Measurements from ENCODE around the gene FBF1. TPM values are rescaled to one million over a fixed set of nuclear protein-coding genes. Genes with fewer than 3 reads are reported as not detected.

The FBF1 gene
- total RNA-seq, 4 donors from 2014 or later, result 2.5 to 6.4 (median 5.8) TPM

DNA sequence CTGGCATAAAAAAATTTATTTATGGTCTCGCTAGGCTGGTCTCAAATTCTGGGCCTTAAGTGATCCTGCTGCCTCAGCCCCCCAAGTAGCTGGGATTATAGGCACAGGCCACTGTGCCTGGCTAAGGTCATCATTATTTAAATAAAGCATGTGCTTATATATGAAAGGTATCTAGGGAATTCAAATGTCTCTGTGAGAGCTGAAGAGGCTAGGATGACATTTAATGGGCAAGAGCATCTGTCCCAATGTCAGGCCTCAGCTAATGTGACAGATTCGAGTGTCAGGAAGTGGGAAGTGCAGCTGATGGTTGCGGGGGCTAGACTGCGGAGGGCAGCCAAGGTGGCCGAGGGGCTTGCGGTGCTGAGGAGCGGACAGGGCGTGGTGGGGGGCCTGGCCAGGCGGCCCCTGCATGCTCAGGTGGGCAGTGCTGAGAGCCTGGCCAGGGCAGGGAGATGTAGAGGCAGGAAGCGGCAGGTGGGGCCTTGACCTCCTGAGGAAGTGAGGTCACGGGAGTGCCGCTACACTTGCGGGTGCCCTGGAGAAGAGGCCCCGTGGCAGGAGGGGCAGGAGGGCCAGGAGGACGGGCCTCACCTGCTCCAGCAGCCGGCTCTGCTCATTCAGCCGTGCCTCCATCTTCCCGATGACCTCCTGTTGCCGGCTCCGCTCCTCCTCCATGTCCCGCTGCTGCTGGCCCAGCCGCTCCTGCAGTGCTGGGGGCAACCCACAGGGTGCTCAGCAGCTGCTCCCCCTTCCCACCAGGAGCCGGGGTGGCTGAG, 23.5 kb downstream of the FBF1 start:
- H3K27ac ChIP-seq, result no peak overlapping the region
- no peak for TF ChIP-seq POLR2A (IDR thresholded peaks at IDR 0.05)
- TF ChIP-seq, protein P1, sequence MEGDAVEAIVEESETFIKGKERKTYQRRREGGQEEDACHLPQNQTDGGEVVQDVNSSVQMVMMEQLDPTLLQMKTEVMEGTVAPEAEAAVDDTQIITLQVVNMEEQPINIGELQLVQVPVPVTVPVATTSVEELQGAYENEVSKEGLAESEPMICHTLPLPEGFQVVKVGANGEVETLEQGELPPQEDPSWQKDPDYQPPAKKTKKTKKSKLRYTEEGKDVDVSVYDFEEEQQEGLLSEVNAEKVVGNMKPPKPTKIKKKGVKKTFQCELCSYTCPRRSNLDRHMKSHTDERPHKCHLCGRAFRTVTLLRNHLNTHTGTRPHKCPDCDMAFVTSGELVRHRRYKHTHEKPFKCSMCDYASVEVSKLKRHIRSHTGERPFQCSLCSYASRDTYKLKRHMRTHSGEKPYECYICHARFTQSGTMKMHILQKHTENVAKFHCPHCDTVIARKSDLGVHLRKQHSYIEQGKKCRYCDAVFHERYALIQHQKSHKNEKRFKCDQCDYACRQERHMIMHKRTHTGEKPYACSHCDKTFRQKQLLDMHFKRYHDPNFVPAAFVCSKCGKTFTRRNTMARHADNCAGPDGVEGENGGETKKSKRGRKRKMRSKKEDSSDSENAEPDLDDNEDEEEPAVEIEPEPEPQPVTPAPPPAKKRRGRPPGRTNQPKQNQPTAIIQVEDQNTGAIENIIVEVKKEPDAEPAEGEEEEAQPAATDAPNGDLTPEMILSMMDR (IDR thresholded peaks at IDR 0.05 in 4 of 5, conservative IDR thresholded peaks at IDR 0.05 in 1 of 5), result no peak
- H3K27me3 ChIP-seq, result no peaks in the 10 kb centered on the region
- peaks cover 0 to 7% of the 10 kb centered on the region in 2 donors for H3K36me3 ChIP-seq
- intact Hi-C loops (cut with DNase I; ENCODE audit: low total_unique reads), result no loop called here
- H3K9me3 ChIP-seq, result no peaks in the 10 kb centered on the region
- H3K4me3 ChIP-seq, result no peak overlapping the region
- ATAC-seq (no peak), DNase-seq (no peak)
- in situ Hi-C loops (cut with MboI; ENCODE audit: low sequenced_read_pairs in 4 of 4), result no loop called here
- no peaks in the 10 kb centered on the region for H3K4me1 ChIP-seq

DNA sequence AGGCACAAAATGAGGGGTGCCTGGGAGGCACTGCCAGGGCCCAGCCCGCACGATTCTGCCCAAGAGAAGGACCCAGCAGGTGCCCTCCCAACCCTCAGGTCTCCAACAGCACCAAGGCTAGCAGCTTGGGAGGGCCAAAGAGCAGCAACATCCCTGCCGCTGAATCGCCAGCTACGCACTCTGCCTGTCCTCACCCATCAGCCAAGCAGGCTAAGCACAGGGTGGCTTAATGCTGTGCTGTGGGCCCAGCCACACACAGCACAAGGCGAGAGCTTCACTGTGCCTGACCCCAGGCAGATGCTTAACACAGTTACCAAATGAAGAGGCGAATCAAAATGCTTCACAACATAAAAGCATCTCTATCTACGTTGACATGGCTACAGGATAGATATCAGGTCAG, 25.6 kb downstream of the FBF1 start:
- H3K27me3 ChIP-seq, result no peaks in the 10 kb centered on the region
- H3K4me3 ChIP-seq, result no peak overlapping the region
- no peaks in the 10 kb centered on the region for H3K9me3 ChIP-seq
- ATAC-seq (no peak), DNase-seq (no peak)
- no peaks in the 10 kb centered on the region for H3K4me1 ChIP-seq
- intact Hi-C loops (cut with DNase I; ENCODE audit: low total_unique reads), result no loop called here
- in situ Hi-C loops (cut with MboI; ENCODE audit: low sequenced_read_pairs in 4 of 4), result no loop called here
- H3K27ac ChIP-seq, result no peak overlapping the region
- H3K36me3 ChIP-seq, result peaks cover 0 to 7% of the 10 kb centered on the region in 2 donors
- TF ChIP-seq, protein P1 (IDR thresholded peaks at IDR 0.05 in 4 of 5, conservative IDR thresholded peaks at IDR 0.05 in 1 of 5), result no peak

DNA sequence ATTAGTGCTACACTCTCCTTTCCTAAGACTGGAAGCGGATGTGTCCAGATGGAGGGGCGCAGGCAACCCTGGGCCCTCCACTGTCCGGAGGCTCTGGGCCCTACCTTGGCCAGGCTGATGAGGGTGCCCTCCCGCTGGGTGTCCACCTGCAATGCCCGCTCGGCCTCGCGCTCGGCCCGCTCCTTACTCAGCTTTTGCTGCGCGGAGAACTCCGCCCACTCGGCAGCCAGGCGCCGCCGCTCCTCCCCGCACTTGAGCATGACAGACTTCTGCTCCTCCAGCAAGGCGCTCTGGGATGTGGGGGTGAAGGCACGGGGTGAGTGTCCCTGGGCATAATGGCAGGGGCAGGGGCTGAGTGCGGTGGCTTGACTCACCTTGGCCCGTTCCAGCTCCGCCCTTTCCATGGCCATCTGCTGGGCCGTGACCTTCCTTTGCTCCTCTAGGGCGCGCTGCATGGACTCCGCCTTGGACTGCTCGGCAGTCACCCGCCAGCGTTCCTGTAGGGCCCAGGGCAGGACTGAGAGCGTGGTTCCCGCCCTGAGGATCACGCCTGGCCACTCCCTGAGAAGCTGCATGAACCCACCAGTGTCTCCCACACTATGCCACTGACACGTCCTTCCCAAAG, 26.1 kb downstream of the FBF1 start:
- in situ Hi-C loops (cut with MboI; ENCODE audit: low sequenced_read_pairs in 4 of 4), result no loop called here
- Histone ChIP-seq H3K4me3 (no peak overlapping the region), H3K27ac (no peak overlapping the region), H3K27me3 (no peaks in the 10 kb centered on the region), H3K4me1 (no peaks in the 10 kb centered on the region), H3K36me3 (peaks cover 0 to 7% of the 10 kb centered on the region in 2 donors), H3K9me3 (no peaks in the 10 kb centered on the region)
- ATAC-seq (no peak), DNase-seq (no peak)
- intact Hi-C loops (cut with DNase I; ENCODE audit: low total_unique reads), result no loop called here
- TF ChIP-seq, protein P1 (IDR thresholded peaks at IDR 0.05 in 4 of 5, conservative IDR thresholded peaks at IDR 0.05 in 1 of 5), result no peak
- TF ChIP-seq POLR2A (IDR thresholded peaks at IDR 0.05), result no peak

DNA sequence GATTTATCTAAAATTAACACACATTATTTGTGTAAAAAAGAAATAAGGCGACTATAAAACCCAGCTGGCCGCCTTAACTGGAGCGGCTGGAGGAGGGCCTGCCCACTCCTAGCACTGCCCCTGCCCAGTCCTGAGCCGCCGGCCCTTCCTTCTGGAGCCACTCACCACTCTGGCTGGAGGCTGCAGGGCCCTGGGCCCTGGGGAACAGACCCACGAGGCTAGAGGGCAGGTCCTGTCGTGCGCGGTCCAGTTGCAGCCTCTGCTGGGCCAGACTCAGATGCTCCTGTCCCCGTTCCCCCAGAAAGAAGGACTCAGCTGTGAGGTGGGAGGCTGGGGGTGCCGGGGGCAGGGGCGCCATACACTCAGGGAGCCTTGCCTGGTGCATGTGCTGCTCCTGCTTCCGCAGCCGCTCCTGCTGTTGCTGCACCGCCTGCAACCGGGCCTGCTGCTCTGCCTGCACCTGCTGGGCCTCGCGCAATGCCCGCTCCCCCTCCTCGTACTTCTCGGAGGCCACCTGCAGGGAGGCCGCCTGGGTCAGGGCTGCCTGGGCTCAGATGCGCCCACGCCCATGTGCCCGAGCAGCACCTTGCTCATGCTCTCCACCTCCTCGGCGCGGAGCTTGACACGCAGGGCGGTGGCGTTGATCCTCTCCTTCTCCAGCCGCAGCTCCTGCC, 27.2 kb downstream of the FBF1 start:
- no peaks in the 10 kb centered on the region for H3K4me1 ChIP-seq
- in situ Hi-C loops (cut with MboI; ENCODE audit: low sequenced_read_pairs in 4 of 4), result no loop called here
- H3K36me3 ChIP-seq, result peaks cover 0 to 7% of the 10 kb centered on the region in 2 donors
- no peak overlapping the region for H3K4me3 ChIP-seq
- H3K9me3 ChIP-seq, result no peaks in the 10 kb centered on the region
- no peak for TF ChIP-seq POLR2A (IDR thresholded peaks at IDR 0.05)
- TF ChIP-seq, protein P1 (IDR thresholded peaks at IDR 0.05 in 4 of 5, conservative IDR thresholded peaks at IDR 0.05 in 1 of 5), result no peak
- DNase-seq, result no peak
- intact Hi-C loops (cut with DNase I; ENCODE audit: low total_unique reads), result no loop called here
- no peak for ATAC-seq
- no peaks in the 10 kb centered on the region for H3K27me3 ChIP-seq
- H3K27ac ChIP-seq, result no peak overlapping the region
